Caco-2 (cell line): ENCODE data around the gene RAD51B. TPM values are rescaled to one million over a fixed set of nuclear protein-coding genes. Genes with fewer than 3 reads are reported as not detected.

Source experiments
- BruUV-seq: library from RNA; stranded (reverse); fragments of 400-500 nt; replicated peaks from 2 replicates; lab custom pipeline; 2021; lab: Mats Ljungman, UMichigan
- CTCF ChIA-PET: fragments of 300-600 bp; sonication (Branson Sonifier 250); formaldehyde crosslinking; loops from one replicate; lab custom pipeline; 2022; ENCODE audit warnings: antibody characterized with exemption; lab: Charles Lee
- POLR2A ChIA-PET: fragments of 300-600 bp; sonication (Branson Sonifier 250); formaldehyde crosslinking; loops from one replicate; lab custom pipeline; 2022; ENCODE audit warnings: antibody characterized with exemption; lab: Charles Lee
- DNase-seq, 2 experiments: peaks; one replicate each; pipeline versions ENCODE4 v3.0.0 to v3.0.0-alpha.2; 2020 to 2022
- H3K27me3 ChIP-seq: replicated peaks from 2 replicates; pipeline ENCODE4 v1.6.0; 2011; ENCODE audit warnings: low read length; ENCODE audit not compliant: control insufficient read depth, insufficient read depth
- H3K36me3 ChIP-seq: 2 replicates; pipeline ENCODE4 v1.5.1; 2011; ENCODE audit warnings: low read length; ENCODE audit not compliant: control insufficient read depth, insufficient read depth
- H3K4me1 ChIP-seq: fragments of 250-450 bp; sonication (Bioruptor Pico); 2 replicates; pipeline ENCODE4 v1.5.1; 2020; ENCODE audit warnings: mild to moderate bottlenecking
- H3K4me3 ChIP-seq: 2 replicates; pipeline ENCODE4 v1.5.1; 2011; ENCODE audit warnings: low read depth, mild to moderate bottlenecking, control low read depth, low read length
- H3K9me3 ChIP-seq: fragments of 250-450 bp; sonication (Bioruptor Pico); 2 replicates; pipeline ENCODE4 v1.5.1; 2020; ENCODE audit warnings: mild to moderate bottlenecking, moderate library complexity
- H3K27ac Mint-ChIP-seq: one replicate; pipeline ENCODE4 v1.8.0; 2022; ENCODE audit warnings: mixed read lengths; ENCODE audit not compliant: unreplicated experiment
- H3K27me3 Mint-ChIP-seq: one replicate; pipeline ENCODE4 v1.8.0; 2022; ENCODE audit warnings: mixed read lengths; ENCODE audit not compliant: insufficient read depth, unreplicated experiment
- H3K36me3 Mint-ChIP-seq: one replicate; pipeline ENCODE4 v1.8.0; 2022; ENCODE audit warnings: mild to moderate bottlenecking, mixed read lengths; ENCODE audit not compliant: insufficient read depth, unreplicated experiment
- H3K4me1 Mint-ChIP-seq: one replicate; pipeline ENCODE4 v1.8.0; 2022; ENCODE audit warnings: low read depth, mixed read lengths; ENCODE audit not compliant: unreplicated experiment
- H3K4me3 Mint-ChIP-seq: one replicate; pipeline ENCODE4 v1.8.0; 2022; ENCODE audit warnings: mild to moderate bottlenecking, moderate library complexity, mixed read lengths; ENCODE audit not compliant: unreplicated experiment
- H3K9me3 Mint-ChIP-seq: one replicate; pipeline ENCODE4 v1.8.0; 2022; ENCODE audit warnings: mixed read lengths; ENCODE audit not compliant: unreplicated experiment
- intact Hi-C: fragments of 100-400 bp; cut with micrococcal nuclease; formaldehyde crosslinking; loops from one replicate; pipeline ENCODE4 v1.10.0; 2022; ENCODE audit not compliant: unreplicated experiment
- total RNA-seq: library from RNA; stranded (reverse); gene quantifications from 2 replicates; pipeline ENCODE4 v1.2.3, GENCODE V29; 2022
- TF ChIP-seq, protein P1 (sequence below), 2 experiments: fragments of 200-600 bp in 1 of 2; IDR thresholded peaks; 1 replicate in 1 of 2; 2 replicates in 1 of 2; pipeline versions ENCODE4 v1.5.1 to v1.8.0; 2011 to 2022; ENCODE audit warnings: antibody characterized with exemption in 1 of 2, control low read depth in 1 of 2, inconsistent platforms in 1 of 2, low read depth in 1 of 2, low read length in 1 of 2, mild to moderate bottlenecking in 1 of 2, moderate library complexity in 1 of 2; ENCODE audit not compliant: insufficient read depth in 1 of 2, severe bottlenecking in 1 of 2, unreplicated experiment in 1 of 2

Gene RAD51B
- total RNA-seq, 1 experiment from 2014 or later: 16.7 TPM

DNA sequence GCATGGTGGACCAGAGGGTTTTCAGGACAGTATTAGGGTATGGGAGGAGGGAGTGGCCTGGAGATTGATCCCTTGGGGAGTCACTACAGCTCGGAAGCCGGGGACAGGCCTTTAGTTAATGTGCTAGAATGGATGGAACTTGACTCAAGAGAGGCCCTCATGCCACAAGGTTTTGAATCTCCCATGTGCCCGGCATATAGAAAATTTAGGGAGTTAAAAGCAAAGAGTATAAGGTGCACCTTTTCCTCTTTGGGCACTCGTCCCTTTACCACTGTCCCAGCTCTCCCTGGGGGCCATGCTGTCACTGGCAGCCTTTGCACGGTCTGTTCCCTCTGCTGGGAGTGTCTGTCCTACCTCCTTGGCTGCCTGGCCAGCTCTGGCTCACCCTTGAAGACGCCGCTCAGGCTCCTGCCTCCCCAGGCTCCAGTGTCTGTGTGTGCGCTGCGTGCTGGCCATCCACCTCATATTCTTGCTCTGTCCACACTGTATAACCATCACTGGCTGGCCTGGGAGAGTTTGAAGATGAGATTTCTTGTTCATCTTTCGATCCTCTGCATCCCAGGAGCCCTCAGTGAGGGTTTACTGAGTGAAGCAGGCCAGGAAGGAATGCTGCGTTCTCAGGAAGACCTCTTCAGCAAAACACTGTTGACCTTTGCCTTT is 811.9 kb downstream of the RAD51B start:
- CTCF ChIA-PET: no interaction called here
- H3K36me3 Mint-ChIP-seq: peaks cover 13% of the 10 kb centered on the region
- POLR2A ChIA-PET: no interaction called here
- H3K4me3 Mint-ChIP-seq: no peak overlapping the region
- H3K4me1 ChIP-seq: peaks cover 35% of the 10 kb centered on the region
- no peak for DNase-seq
- no peaks in the 10 kb centered on the region for H3K27me3 Mint-ChIP-seq
- intact Hi-C loops: no loop called here
- H3K9me3 Mint-ChIP-seq: no peaks in the 10 kb centered on the region
- H3K27me3 ChIP-seq: no peaks in the 10 kb centered on the region
- TF ChIP-seq, protein P1, sequence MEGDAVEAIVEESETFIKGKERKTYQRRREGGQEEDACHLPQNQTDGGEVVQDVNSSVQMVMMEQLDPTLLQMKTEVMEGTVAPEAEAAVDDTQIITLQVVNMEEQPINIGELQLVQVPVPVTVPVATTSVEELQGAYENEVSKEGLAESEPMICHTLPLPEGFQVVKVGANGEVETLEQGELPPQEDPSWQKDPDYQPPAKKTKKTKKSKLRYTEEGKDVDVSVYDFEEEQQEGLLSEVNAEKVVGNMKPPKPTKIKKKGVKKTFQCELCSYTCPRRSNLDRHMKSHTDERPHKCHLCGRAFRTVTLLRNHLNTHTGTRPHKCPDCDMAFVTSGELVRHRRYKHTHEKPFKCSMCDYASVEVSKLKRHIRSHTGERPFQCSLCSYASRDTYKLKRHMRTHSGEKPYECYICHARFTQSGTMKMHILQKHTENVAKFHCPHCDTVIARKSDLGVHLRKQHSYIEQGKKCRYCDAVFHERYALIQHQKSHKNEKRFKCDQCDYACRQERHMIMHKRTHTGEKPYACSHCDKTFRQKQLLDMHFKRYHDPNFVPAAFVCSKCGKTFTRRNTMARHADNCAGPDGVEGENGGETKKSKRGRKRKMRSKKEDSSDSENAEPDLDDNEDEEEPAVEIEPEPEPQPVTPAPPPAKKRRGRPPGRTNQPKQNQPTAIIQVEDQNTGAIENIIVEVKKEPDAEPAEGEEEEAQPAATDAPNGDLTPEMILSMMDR (IDR thresholded peaks at IDR 0.05; ENCODE audit: insufficient read depth in 1 of 2, low read depth in 1 of 2, low read length in 1 of 2, severe bottlenecking in 1 of 2, unreplicated experiment in 1 of 2): no peak
- no peak overlapping the region for H3K4me3 ChIP-seq
- no peaks in the 10 kb centered on the region for H3K9me3 ChIP-seq
- BruUV-seq: no TSS peak
- H3K4me1 Mint-ChIP-seq: peaks cover 20% of the 10 kb centered on the region
- H3K27ac Mint-ChIP-seq: peak overlapping the region; percentile 70
- no peaks in the 10 kb centered on the region for H3K36me3 ChIP-seq

DNA sequence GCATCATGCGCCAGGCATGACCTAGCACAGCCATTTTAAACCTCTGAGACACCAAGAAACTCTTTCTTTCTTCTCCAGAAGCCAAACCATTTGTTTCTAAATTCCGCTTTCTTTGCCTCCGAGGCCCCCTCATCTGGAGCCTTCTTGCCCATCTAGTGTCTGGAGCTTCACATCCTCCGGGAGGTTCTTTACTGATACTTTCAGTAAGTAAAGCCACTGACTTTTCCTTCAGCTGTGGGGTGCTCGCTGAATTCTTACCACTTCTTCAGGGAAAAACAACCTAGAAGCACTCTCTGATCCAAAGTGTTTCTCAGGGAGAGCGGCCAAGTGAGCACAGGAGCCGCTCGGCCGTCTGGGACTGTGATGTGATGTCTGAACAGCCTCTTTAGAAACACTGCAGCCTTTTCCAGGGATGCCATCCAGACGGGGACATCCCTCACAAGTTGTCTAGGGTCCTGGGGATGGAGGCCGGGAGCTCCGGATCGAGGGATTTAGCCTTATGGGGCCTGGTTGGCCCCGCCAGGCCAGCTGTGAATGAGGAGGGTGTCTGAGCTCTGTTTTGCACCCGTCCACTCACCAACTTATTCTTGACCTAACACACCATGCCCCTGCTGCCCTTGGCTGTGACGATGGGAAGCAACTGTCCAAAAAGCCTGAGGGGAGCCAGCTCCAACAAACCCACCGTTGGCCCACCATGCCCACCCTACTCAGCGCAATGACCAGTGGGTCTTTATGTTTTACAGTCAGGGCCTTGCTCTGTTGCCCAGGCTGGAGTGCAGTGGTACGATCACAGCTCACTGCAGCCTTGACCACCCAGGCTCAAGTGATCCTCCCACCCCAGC is 812.7 kb downstream of the RAD51B start:
- no peak overlapping the region for H3K4me3 ChIP-seq
- Mint-ChIP-seq H3K9me3 (no peaks in the 10 kb centered on the region), H3K4me3 (no peak overlapping the region), H3K27me3 (no peaks in the 10 kb centered on the region), H3K36me3 (peaks cover 13% of the 10 kb centered on the region), H3K27ac (peak overlapping the region; percentile 70), H3K4me1 (peaks cover 19% of the 10 kb centered on the region)
- no peaks in the 10 kb centered on the region for H3K27me3 ChIP-seq
- ChIA-PET CTCF (no interaction called here), POLR2A (interaction anchor here (0.6 kb wide), 2 partner anchors 28 to 189 kb away, joined by 3 to 5 read pairs; no protein-coding TSS in a partner anchor)
- no TSS peak for BruUV-seq
- H3K36me3 ChIP-seq: no peaks in the 10 kb centered on the region
- peaks cover 42% of the 10 kb centered on the region for H3K4me1 ChIP-seq
- intact Hi-C loops: no loop called here
- TF ChIP-seq, protein P1 (IDR thresholded peaks at IDR 0.05; ENCODE audit: insufficient read depth in 1 of 2, low read depth in 1 of 2, low read length in 1 of 2, severe bottlenecking in 1 of 2, unreplicated experiment in 1 of 2): no peak
- no peak for DNase-seq
- no peaks in the 10 kb centered on the region for H3K9me3 ChIP-seq

DNA sequence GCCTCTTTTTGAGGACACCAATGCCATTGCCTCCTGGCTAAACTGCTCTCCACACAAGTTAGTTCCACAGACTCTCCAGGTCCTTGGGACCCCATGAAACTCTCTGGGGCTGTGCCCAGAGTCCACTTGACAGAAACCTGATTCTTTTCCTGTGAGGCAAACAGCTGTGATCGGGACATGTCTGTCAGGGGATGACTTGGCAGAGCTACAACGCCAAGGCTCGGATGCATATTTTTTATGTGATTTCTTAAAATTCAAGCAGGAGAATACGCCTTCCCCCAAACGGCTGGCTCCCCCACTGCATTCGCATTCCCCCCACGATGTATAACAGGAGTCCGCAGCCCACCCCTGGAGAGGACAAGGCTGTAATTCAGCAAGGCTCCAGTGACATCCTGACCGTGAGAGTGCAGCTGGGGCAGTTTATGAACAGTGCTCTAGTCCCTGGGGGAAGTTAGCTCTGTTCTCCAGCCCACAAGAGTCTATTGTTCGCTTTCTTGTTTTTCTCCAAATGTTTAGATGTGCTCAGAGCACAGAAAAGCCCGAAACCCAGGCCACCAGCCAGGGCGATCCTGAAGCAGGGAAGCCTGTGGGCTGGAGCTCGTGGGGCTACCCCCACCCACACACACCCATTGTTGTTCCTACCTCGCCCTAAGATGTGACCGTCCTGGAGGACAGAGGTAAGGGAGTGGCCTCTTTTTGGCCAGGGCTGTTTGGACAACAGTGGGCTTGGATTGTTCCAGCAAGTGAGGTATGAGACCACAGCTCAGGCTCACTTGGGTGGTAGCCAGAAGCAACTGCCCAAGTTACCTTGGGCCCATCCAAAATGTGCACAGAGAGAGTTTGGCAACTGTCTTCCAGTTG is 813.8 kb downstream of the RAD51B start:
- no peak overlapping the region for H3K4me3 ChIP-seq
- DNase-seq: no peak
- H3K9me3 ChIP-seq: no peaks in the 10 kb centered on the region
- BruUV-seq: no TSS peak
- H3K4me1 Mint-ChIP-seq: peaks cover 12% of the 10 kb centered on the region
- intact Hi-C loops: no loop called here
- H3K36me3 Mint-ChIP-seq: peaks cover 9% of the 10 kb centered on the region
- TF ChIP-seq, protein P1 (IDR thresholded peaks at IDR 0.05; ENCODE audit: insufficient read depth in 1 of 2, low read depth in 1 of 2, low read length in 1 of 2, severe bottlenecking in 1 of 2, unreplicated experiment in 1 of 2): no peak
- H3K27me3 Mint-ChIP-seq: no peaks in the 10 kb centered on the region
- POLR2A ChIA-PET: no interaction called here
- no peaks in the 10 kb centered on the region for H3K27me3 ChIP-seq
- peaks cover 43% of the 10 kb centered on the region for H3K4me1 ChIP-seq
- CTCF ChIA-PET: no interaction called here
- no peak overlapping the region for H3K27ac Mint-ChIP-seq
- H3K4me3 Mint-ChIP-seq: no peak overlapping the region
- no peaks in the 10 kb centered on the region for H3K36me3 ChIP-seq
- H3K9me3 Mint-ChIP-seq: no peaks in the 10 kb centered on the region
